Mononuclear cell (primary cell): ENCODE measurements around the gene PATJ. TPM values are rescaled to one million over a fixed set of nuclear protein-coding genes. Genes with fewer than 3 reads are reported as not detected.

Source experiments
- H3K27me3 ChIP-seq: 2 replicates; pipeline ENCODE4 v1.6.0; 2011; ENCODE audit warnings: low read length, control low read depth; ENCODE audit not compliant: insufficient read depth
- H3K4me1 ChIP-seq: 2 replicates; pipeline ENCODE4 v1.5.1; 2011; ENCODE audit warnings: mild to moderate bottlenecking, low read length, control low read depth; ENCODE audit not compliant: insufficient read depth
- H3K4me3 ChIP-seq: 2 replicates; pipeline ENCODE4 v1.5.1; 2011; ENCODE audit warnings: mild to moderate bottlenecking, low read length, moderate library complexity
- H3K9me3 ChIP-seq: 2 replicates; pipeline ENCODE4 v1.5.1; 2011; ENCODE audit warnings: low read depth, mild to moderate bottlenecking, control low read depth, low read length
- total RNA-seq: library from RNA; depleted of rRNA; stranded (reverse); fragments of >200 nt; gene quantifications from one replicate; pipeline ENCODE4 v1.2.3, GENCODE V29; 2012

Gene PATJ
- total RNA-seq, 1 donor: 45.0 TPM

GRCh38 chr1:62024690-62025089 is 282.4 kb downstream of the PATJ start:
- Histone ChIP-seq H3K9me3 (no peaks in the 10 kb centered on the region), H3K27me3 (no peaks in the 10 kb centered on the region), H3K4me3 (no peak overlapping the region)

GRCh38 chr1:62025154-62025553 is 282.9 kb downstream of the PATJ start:
- H3K27me3 ChIP-seq: no peaks in the 10 kb centered on the region
- no peaks in the 10 kb centered on the region for H3K4me1 ChIP-seq
- no peak overlapping the region for H3K4me3 ChIP-seq
- H3K9me3 ChIP-seq: no peaks in the 10 kb centered on the region

More at GRCh38 chr1:62024690-62025089, 282.4 kb downstream of the PATJ start:
- no peaks in the 10 kb centered on the region for H3K4me1 ChIP-seq

GRCh38 chr1:62025892-62026291 is 283.6 kb downstream of the PATJ start:
- H3K4me1 ChIP-seq: no peaks in the 10 kb centered on the region
- H3K4me3 ChIP-seq: no peak overlapping the region

GRCh38 chr1:62029704-62030103 is 287.4 kb downstream of the PATJ start:
- no peaks in the 10 kb centered on the region for H3K9me3 ChIP-seq
- no peaks in the 10 kb centered on the region for H3K4me1 ChIP-seq
- H3K4me3 ChIP-seq: no peak overlapping the region
- H3K27me3 ChIP-seq: no peaks in the 10 kb centered on the region

More at GRCh38 chr1:62025892-62026291, 283.6 kb downstream of the PATJ start:
- Histone ChIP-seq H3K27me3 (no peaks in the 10 kb centered on the region), H3K9me3 (no peaks in the 10 kb centered on the region)

GRCh38 chr1:62034790-62035189 is 292.5 kb downstream of the PATJ start:
- Histone ChIP-seq H3K9me3 (no peaks in the 10 kb centered on the region), H3K4me1 (no peaks in the 10 kb centered on the region), H3K4me3 (no peak overlapping the region), H3K27me3 (no peaks in the 10 kb centered on the region)

- H3K9me3 ChIP-seq: no peaks in the 10 kb centered on the region
Observed at GRCh38 chr1:62037274-62037673, 295.0 kb downstream of the PATJ start.

GRCh38 chr1:62038594-62039284 is 296.5 kb downstream of the PATJ start:
- Histone ChIP-seq H3K27me3 (no peaks in the 10 kb centered on the region), H3K4me3 (no peak overlapping the region), H3K4me1 (no peaks in the 10 kb centered on the region), H3K9me3 (no peaks in the 10 kb centered on the region)

More at GRCh38 chr1:62037274-62037673, 295.0 kb downstream of the PATJ start:
- Histone ChIP-seq H3K4me3 (no peak overlapping the region), H3K4me1 (no peaks in the 10 kb centered on the region), H3K27me3 (no peaks in the 10 kb centered on the region)

GRCh38 chr1:62040450-62040849 is 298.2 kb downstream of the PATJ start:
- H3K4me1 ChIP-seq: no peaks in the 10 kb centered on the region
- no peaks in the 10 kb centered on the region for H3K27me3 ChIP-seq
- no peaks in the 10 kb centered on the region for H3K9me3 ChIP-seq
- H3K4me3 ChIP-seq: no peak overlapping the region

GRCh38 chr1:62040973-62041372 is 298.7 kb downstream of the PATJ start:
- Histone ChIP-seq H3K9me3 (no peaks in the 10 kb centered on the region), H3K4me3 (no peak overlapping the region), H3K27me3 (no peaks in the 10 kb centered on the region), H3K4me1 (no peaks in the 10 kb centered on the region)

- no peaks in the 10 kb centered on the region for H3K4me1 ChIP-seq
- no peaks in the 10 kb centered on the region for H3K27me3 ChIP-seq
- H3K9me3 ChIP-seq: no peaks in the 10 kb centered on the region
- H3K4me3 ChIP-seq: no peak overlapping the region
Observed at GRCh38 chr1:62043154-62043553, 300.9 kb downstream of the PATJ start.

GRCh38 chr1:62045574-62045973 is 303.3 kb downstream of the PATJ start:
- Histone ChIP-seq H3K9me3 (no peaks in the 10 kb centered on the region), H3K4me3 (no peak overlapping the region), H3K27me3 (no peaks in the 10 kb centered on the region), H3K4me1 (no peaks in the 10 kb centered on the region)

- Histone ChIP-seq H3K27me3 (no peaks in the 10 kb centered on the region), H3K9me3 (no peaks in the 10 kb centered on the region), H3K4me3 (no peak overlapping the region), H3K4me1 (no peaks in the 10 kb centered on the region)
Observed at GRCh38 chr1:62046927-62047326, 304.6 kb downstream of the PATJ start.

GRCh38 chr1:62050165-62050564 is 307.9 kb downstream of the PATJ start:
- no peaks in the 10 kb centered on the region for H3K4me1 ChIP-seq
- no peak overlapping the region for H3K4me3 ChIP-seq
- no peaks in the 10 kb centered on the region for H3K9me3 ChIP-seq
- no peaks in the 10 kb centered on the region for H3K27me3 ChIP-seq

- no peaks in the 10 kb centered on the region for H3K4me1 ChIP-seq
- no peaks in the 10 kb centered on the region for H3K9me3 ChIP-seq
Observed at GRCh38 chr1:62052946-62053345, 310.7 kb downstream of the PATJ start.

GRCh38 chr1:62054188-62054587 is 311.9 kb downstream of the PATJ start:
- Histone ChIP-seq H3K27me3 (no peaks in the 10 kb centered on the region), H3K4me3 (no peak overlapping the region), H3K9me3 (no peaks in the 10 kb centered on the region), H3K4me1 (no peaks in the 10 kb centered on the region)

More at GRCh38 chr1:62052946-62053345, 310.7 kb downstream of the PATJ start:
- Histone ChIP-seq H3K4me3 (no peak overlapping the region), H3K27me3 (no peaks in the 10 kb centered on the region)

- Histone ChIP-seq H3K9me3 (no peaks in the 10 kb centered on the region), H3K27me3 (no peaks in the 10 kb centered on the region), H3K4me3 (no peak overlapping the region), H3K4me1 (no peaks in the 10 kb centered on the region)
Observed at GRCh38 chr1:62057230-62057629, 314.9 kb downstream of the PATJ start.
